HFFc6 (cell line): ENCODE data around the gene LRRC26. TPM values are rescaled to one million over a fixed set of nuclear protein-coding genes. Genes with fewer than 3 reads are reported as not detected.
A peak's percentile ranks its signal among the peaks of the same experiment; 100 is the strongest.

Experiments used
- DNase-seq: peaks from one replicate; pipeline ENCODE4 v3.0.0-alpha.2; 2018
- H3K27ac Mint-ChIP-seq: 2 replicates; pipeline ENCODE4 v1.8.0; 2020; ENCODE audit warnings: mild to moderate bottlenecking, mixed read lengths
- H3K27me3 Mint-ChIP-seq: 2 replicates; pipeline ENCODE4 v1.8.0; 2021; ENCODE audit warnings: mild to moderate bottlenecking, moderate library complexity, mixed read lengths; ENCODE audit not compliant: insufficient read depth
- H3K36me3 Mint-ChIP-seq: 2 replicates; pipeline ENCODE4 v1.8.0; 2021; ENCODE audit warnings: low read depth, mixed read lengths
- H3K4me1 Mint-ChIP-seq: 2 replicates; pipeline ENCODE4 v1.8.0; 2020; ENCODE audit warnings: low read depth, mixed read lengths
- H3K4me3 Mint-ChIP-seq: 2 replicates; pipeline ENCODE4 v1.8.0; 2020; ENCODE audit warnings: mild to moderate bottlenecking, moderate library complexity, mixed read lengths
- H3K9me3 Mint-ChIP-seq: 2 replicates; pipeline ENCODE4 v1.8.0; 2020; ENCODE audit warnings: mild to moderate bottlenecking, mixed read lengths
- total RNA-seq, 6 experiments: library from RNA; stranded (reverse); fragmentation: NEBNext Ultra II Directional; extraction: Animal tissue kit (Norgen Biotek cat#: 25700); gene quantifications; 2 replicates in 1 of 6; 3 replicates in 5 of 6; pipeline ENCODE4 v1.2.3, GENCODE V29; 2021
- TF ChIP-seq, protein P1 (sequence below): fragments of 200-600 bp; sonication (generic); IDR thresholded peaks from 2 replicates; pipeline ENCODE4 v1.5.0; 2021; ENCODE audit warnings: antibody characterized with exemption, mild to moderate bottlenecking

LRRC26 gene
- total RNA-seq, 6 experiments from 2014 or later, result not detected

DNA sequence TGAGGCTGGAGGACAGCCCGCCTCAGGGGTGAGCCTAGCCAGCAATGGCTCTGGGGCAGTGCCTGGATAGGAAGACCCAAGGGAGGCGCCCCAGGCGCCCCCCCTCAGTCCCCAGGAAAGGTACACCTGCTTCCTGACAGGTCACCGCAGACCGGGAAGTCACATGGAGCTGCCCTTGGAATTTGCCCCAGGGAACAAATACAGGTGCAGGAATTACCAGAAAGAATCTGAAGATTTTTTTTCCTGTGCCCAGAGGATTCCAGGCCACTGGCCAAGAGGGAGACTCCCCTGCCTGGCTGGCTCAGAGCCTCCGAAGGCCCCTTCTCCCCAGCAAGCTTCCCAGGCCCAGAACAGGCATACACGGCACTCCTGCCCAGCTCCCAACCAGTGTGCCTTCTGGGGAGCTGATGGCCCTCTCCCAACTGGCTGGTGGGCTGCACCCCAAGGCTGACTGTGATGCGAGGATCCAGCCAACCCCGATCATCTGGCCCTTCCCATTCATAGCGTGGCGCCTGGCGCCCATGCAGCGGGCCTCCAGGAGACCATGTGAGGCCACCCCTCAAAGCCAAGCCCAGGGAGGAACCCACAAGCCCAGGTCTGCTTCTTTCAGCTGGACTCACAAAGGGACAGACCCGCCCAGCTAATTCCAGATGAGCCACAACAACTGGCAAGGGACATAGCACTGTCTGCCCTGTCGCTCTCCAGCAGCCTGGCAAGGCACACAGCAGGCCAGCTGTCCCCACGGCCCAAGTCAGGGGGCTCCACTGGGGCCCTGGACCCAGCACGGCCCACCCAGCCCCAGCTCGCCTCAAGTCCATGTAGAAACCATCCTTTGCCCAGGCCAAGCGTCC, 28.4 kb upstream of the LRRC26 start:
- H3K27ac Mint-ChIP-seq, result no peak overlapping the region
- DNase-seq, result no peak

DNA sequence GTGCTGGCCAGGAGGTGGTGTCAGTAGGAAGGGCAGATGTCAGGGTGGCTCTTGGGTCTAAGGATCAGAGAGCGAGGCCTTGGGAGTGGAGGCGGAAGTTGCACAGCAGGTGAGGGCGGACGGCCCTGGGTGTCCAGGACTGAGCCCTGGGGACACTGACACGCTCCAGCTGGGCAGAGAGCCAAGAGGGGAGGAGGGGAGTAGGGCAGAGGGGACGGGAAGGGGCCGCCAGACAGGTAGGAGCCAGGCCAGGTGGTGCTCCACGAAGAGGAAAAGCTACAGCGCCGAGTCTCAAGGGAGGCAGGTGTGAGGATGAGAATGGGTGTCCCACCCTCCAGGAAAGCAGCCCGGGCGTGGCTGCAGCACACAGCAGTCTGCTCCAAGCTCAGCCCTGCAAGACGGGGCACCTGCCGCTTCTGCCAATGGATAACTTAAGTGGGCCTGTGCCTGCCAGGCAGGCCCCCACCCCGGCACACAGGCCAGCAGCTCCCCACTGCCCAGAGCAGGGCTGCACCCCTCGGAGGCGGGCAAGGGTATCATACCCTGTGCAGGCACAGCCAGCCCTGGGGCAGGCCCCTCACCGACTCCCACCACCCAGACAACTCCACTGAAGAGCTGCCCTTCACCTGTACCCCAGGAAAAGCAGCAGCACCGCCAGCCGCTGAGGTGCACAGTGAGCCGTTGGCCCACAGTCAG, 25.8 kb upstream of the LRRC26 start:
- DNase-seq, result no peak
- H3K27me3 Mint-ChIP-seq, result peaks cover 1% of the 10 kb centered on the region; the same call in 1 of the 2 replicates
- TF ChIP-seq, protein P1, sequence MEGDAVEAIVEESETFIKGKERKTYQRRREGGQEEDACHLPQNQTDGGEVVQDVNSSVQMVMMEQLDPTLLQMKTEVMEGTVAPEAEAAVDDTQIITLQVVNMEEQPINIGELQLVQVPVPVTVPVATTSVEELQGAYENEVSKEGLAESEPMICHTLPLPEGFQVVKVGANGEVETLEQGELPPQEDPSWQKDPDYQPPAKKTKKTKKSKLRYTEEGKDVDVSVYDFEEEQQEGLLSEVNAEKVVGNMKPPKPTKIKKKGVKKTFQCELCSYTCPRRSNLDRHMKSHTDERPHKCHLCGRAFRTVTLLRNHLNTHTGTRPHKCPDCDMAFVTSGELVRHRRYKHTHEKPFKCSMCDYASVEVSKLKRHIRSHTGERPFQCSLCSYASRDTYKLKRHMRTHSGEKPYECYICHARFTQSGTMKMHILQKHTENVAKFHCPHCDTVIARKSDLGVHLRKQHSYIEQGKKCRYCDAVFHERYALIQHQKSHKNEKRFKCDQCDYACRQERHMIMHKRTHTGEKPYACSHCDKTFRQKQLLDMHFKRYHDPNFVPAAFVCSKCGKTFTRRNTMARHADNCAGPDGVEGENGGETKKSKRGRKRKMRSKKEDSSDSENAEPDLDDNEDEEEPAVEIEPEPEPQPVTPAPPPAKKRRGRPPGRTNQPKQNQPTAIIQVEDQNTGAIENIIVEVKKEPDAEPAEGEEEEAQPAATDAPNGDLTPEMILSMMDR, result no peak
- peaks cover 13% of the 10 kb centered on the region for H3K4me1 Mint-ChIP-seq
- H3K27ac Mint-ChIP-seq, result no peak overlapping the region
- H3K4me3 Mint-ChIP-seq, result no peak overlapping the region
- H3K36me3 Mint-ChIP-seq, result no peaks in the 10 kb centered on the region
- no peaks in the 10 kb centered on the region for H3K9me3 Mint-ChIP-seq

More for the DNA sequence above, 28.4 kb upstream of the LRRC26 start:
- peak overlapping the region; percentile 87; the same call in 1 of the 2 replicates for H3K4me3 Mint-ChIP-seq
- no peaks in the 10 kb centered on the region for H3K36me3 Mint-ChIP-seq
- peaks cover 14% of the 10 kb centered on the region for H3K4me1 Mint-ChIP-seq
- TF ChIP-seq, protein P1, result no peak
- H3K9me3 Mint-ChIP-seq, result no peaks in the 10 kb centered on the region
- peaks cover 3% of the 10 kb centered on the region for H3K27me3 Mint-ChIP-seq

DNA sequence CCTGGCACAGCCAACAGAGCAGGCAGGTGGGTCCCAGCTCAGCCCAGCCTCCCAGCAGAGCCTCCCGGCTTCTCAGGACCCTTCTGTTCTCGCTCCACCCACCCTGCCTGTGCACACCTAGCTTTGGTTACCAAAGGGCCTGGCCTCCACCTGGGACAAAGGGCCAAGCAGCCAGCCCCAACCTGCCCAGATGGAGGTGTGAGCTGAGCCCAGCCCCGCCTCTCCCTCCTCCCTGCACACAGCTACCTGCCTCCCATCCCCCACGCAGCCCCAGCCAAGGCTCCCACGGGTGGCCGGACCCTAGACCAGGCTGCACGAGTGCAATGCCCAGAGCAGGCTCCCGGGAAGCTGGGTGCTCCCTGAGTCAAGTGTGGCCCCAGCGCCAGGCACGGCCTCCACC, 25.1 kb upstream of the LRRC26 start:
- TF ChIP-seq, protein P1, result no peak
- Mint-ChIP-seq H3K4me3 (no peak overlapping the region), H3K27me3 (peaks cover 1% of the 10 kb centered on the region; the same call in 1 of the 2 replicates), H3K27ac (no peak overlapping the region), H3K4me1 (peaks cover 16% of the 10 kb centered on the region), H3K9me3 (no peaks in the 10 kb centered on the region), H3K36me3 (no peaks in the 10 kb centered on the region)
- no peak for DNase-seq

DNA sequence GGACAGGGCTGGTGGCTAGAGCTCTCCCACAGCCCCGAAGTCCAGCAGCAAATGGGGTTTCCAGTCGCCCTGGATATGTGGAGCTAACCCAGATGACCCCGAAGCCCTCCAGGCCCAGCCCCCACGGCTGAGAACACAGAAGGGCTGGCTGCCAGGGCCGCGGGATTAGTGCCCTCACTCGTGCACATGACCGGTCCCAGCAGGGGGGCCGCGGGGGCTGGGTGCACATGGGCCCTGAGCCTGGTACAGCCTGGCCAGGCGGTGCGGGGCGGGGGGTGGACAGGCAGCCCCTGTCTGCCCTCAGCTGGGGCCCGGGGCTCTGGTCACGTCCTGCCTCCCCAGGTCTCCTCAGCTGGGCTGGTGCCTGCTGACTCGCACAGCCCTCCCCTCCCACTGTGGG, 24.5 kb upstream of the LRRC26 start:
- Mint-ChIP-seq H3K36me3 (no peaks in the 10 kb centered on the region; the same call in 1 of the 2 replicates), H3K4me1 (peaks cover 20% of the 10 kb centered on the region), H3K9me3 (no peaks in the 10 kb centered on the region), H3K27me3 (peaks cover 1% of the 10 kb centered on the region; the same call in 1 of the 2 replicates), H3K4me3 (no peak overlapping the region), H3K27ac (no peak overlapping the region)
- TF ChIP-seq, protein P1, result no peak
- no peak for DNase-seq

DNA sequence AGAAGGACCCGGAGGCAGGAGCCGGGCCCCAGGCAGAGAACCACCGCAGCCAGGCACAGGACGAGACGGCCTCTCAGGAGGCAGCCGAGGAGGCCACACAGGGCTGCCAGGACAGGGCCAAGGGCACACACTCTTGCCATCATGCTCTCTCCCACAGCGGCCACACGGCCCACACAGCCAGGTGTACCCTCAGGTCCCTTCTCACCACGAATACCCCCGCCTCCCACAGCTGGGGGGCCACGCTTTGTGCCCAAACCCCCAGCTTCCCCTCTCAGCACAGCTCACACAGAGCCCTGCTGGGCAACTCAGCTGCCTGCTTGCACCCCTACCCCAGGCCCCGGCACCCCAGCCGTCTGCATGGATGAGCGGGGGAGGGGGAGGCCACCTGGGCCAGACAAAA, 23.9 kb upstream of the LRRC26 start:
- Mint-ChIP-seq H3K4me3 (no peak overlapping the region), H3K27ac (no peak overlapping the region), H3K9me3 (no peaks in the 10 kb centered on the region), H3K27me3 (peaks cover 3% of the 10 kb centered on the region), H3K4me1 (peaks cover 23% of the 10 kb centered on the region), H3K36me3 (no peaks in the 10 kb centered on the region; the same call in none of the 2 replicates)
- TF ChIP-seq, protein P1, result no peak
- DNase-seq, result no peak
